Islet precursor cell (in vitro differentiated cells): ENCODE data around the gene FAXDC2.
"Not testable (repeated sequence)": the region's sequence is repeated elsewhere in the genome, so short reads cannot be mapped to it uniquely, and the experiment has no call there.

Source experiments
- DNase-seq: peaks from one replicate; pipeline ENCODE4 v3.0.0-alpha.2; 2018

Gene FAXDC2

GRCh38 chr5:154860765-154861164 is 10.4 kb upstream of the FAXDC2 start:
- DNase-seq = no peak

DNA sequence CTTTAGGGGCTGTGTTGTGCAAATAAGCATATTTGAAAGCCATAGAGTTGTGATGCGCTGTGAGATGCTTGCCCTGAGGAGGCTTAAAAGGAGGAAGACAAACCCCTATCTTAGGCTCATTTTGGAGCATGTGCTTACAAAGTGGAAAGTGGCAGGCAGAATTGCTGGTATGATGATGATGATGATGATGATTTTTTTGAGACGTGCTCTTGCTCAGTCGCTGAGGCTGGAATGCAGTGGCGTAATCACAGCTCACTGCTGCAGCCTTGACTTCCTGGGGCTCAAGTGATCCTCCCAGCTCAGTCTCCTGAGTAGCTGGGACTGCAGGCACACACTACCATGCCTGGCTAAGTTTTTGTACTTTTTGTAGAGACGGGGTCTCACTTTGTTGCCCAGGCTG is 9.7 kb upstream of the FAXDC2 start:
- DNase-seq = peak; percentile 78

DNA sequence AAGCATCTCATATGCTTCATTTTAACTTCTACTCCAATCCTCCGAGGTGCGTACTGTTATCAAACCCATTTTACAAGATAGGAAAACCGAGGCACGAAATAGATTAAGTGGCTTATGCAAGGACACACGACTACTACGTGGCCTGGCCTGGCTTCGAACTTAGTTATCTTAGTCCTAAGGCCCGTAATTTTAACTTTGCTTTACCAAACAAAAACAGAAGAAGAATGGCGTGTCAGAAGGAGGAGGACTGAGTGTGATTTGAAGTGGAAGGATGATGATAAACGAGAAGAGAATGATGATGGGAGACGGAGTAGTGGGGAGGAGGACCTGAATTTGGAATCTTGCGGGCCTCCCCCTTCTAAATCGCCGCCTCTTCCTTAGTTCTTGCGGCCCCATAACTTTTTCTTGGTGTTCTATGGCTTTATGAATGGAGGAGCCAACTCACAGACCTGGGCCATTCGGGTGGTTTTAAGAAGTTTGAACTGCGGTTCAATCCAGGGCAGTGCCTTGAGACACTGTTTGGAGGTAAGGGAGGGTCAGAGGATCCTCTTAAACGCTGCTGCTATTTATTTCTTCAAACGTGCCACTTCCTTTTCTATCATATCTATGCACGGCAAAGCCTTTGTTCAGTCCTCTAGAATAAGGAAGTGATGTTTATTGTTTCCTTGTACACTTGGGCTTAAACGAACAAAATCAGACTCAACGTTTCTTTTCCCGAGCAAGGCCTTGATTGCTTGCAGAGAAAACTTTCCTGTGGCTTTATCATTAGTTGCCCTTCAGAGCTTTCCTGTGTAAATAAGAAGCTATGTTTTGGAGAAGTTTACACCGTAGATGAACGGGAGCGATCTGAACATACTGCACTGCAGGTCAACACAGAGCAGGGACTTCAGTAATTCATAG is 8.8 kb upstream of the FAXDC2 start:
- DNase-seq = no peak

DNA sequence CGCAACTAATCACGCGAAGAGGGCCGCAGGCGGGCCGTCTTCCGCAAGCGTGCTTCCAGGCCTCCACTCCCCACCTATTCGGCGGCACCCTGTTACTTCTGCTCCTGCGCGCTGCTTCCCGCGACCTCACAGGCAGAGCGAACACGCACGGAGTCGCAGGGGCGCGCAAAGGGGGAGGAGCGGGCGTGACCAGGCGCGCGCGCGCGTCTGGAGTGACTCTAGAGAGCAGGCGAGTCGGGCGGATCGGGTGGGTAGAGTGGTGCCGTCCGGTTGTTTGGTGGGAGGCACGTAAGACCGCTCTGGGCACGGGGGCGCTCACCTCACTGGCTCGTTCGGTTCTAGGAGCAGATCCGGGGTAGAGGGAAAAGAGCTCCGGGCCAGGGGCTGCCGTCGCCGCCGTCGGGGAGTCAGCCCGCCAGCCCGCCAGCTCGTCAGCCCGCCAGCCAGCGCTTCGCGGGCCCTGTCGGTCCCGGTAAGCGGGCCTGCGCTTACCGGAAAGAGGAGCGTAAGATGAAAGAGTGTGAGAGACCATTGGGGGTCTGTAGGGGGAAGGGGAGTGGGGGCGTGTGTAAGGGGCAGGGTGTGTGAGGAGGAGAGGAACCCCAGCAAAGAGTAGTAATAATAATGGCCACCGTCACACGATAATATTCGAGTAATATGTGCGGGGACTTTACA is 8.0 kb upstream of the FAXDC2 start, which contains the start of gene CNOT8:
Gene CNOT8 (plus strand): TSS at position 331 of the 675 bp plus-strand sequence. CDS start 4,652 bp downstream, outside the sequence.
- peak; percentile 99 for DNase-seq

- peak; percentile 97 for DNase-seq
These were observed 7.3 kb upstream of the FAXDC2 start for GRCh38 chr5:154857530-154858296.

DNA sequence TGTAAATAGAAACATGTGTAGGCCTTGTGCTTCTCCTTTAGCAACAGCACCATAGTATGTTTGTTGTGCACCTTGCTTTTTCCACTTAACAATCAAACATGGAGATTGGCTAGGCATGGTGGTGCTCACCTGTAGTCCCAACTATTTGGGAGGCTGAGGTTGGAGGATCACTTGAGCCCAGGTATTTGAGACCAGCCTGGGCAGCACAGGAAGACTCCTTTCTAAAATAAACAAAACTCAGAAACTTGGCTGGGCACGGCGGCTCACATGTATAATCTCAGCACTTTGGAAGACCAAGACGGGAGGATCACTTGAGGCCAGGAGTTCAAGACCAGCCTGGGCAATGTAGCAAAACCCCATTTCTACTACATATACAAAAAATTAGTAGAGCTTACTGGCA is 948 bp upstream of the FAXDC2 start:
- peak; percentile 16 for DNase-seq

DNA sequence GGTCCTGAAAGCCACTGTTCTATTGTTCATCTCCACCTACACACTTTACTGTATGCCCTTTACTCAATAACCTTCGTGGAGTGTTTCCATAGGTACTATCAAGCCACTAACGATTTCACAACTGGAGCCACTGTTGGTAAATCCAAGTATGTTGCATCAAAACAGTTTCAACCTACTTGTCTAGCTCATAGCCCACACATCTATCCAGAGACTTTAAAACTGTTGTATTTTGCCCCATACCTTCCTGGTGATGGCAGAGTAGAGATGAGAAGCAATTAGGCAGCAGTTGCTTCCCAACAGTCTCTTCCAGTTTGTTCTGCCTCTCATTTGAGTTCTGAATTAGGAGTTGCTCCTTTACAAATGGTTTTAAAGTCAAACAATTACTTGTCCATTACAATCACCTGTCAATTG is 607 bp downstream of the FAXDC2 start:
- no peak for DNase-seq

GRCh38 chr5:154849264-154849785 is 1.1 kb downstream of the FAXDC2 start:
- no peak for DNase-seq

- no peak for DNase-seq
These were observed 5.6 kb downstream of the FAXDC2 start for GRCh38 chr5:154844809-154845208.

GRCh38 chr5:154842689-154843530 is 7.5 kb downstream of the FAXDC2 start:
- DNase-seq = no peak

GRCh38 chr5:154841273-154841661 is 9.1 kb downstream of the FAXDC2 start:
- no peak for DNase-seq

DNA sequence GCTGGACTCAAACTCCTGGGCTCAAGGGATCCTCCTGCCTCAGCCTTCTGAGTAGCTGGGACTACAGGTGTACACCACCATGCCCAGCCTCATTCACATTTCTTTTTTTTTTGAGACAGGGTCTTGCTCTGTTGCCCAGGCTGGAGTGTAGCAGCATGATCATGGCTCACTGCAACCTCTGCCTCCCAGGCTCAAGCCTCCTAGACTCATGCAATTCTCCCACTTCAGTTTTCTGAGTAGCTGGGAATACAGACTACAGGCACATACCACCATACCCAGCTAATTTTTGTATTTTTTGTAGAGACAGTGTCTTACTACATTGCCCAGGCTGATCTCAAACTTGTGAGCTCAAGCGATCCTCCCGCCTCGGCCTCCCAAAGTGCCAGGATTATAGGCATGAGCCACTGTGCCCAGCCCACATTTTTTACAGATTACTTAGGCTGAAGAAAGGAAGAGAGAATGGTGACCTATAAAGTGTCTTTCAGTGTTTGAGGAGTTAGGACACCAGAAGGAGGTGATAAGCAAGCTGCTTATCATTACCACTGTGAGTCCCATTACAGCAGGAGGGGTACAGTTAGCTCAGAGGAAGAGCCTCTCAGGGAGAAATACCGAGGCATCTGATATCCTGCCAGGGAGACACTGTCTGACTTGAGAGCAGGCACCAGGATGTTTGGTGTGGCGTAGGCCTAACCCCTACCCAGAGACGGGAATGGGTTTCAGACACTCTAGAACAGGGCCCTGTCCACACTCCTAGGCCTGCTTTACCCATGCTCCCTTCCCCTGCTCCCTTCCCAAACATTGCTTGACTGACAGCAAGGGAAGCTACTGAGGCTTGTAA is 9.7 kb downstream of the FAXDC2 start:
- DNase-seq = peak; percentile 64

DNA sequence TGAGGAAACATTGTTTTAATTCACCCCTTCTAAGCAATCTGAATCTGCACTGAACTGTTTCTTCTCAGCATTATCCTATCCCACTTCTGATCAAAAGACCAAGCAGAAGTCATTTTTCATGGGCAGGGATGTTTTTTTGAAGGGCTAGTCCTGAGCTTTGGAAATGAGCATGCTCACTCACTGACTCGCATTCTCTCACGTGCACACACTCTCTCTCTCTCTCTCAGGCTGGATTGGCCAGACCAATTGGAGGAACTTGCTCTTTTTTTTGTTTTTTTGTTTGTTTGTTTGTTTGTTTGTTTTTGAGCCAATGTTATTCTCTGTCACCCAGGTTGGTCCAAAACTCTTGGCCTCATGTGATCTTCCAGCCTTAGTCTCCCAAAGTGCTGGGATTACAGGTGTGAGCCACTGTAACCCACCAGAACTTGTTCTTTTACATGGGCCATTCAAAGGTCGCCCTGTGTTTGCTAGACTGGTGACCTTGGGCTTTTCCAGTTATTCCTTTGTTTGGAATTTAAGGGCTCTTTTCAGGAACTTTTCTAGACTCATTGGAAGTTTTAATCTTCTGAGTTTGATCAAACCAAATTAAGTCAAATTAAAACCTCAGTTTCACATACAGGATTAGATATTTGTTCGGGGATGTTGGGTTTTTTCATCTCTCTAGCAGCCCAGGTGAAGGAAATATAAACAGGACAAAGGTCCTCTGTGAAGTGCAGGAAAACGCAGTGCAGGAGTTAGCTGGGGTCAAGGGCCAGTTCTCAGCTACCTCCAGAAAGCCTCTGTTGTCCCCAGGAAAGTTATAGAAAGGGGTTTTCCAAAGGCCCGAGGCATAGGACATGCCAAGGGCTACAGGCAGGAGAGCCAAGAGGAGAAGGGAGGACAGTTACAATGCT is 13.1 kb downstream of the FAXDC2 start:
- DNase-seq = no peak

- no peak for DNase-seq
These were observed 14.2 kb downstream of the FAXDC2 start for GRCh38 chr5:154836225-154836624.

- not testable (repeated sequence) for DNase-seq
These were observed 14.7 kb downstream of the FAXDC2 start for GRCh38 chr5:154835701-154836052.

- no peak for DNase-seq
These were observed 16.4 kb downstream of the FAXDC2 start for GRCh38 chr5:154834053-154834452.

GRCh38 chr5:154832804-154833203 is 17.6 kb downstream of the FAXDC2 start:
- DNase-seq = not testable (repeated sequence)

DNA sequence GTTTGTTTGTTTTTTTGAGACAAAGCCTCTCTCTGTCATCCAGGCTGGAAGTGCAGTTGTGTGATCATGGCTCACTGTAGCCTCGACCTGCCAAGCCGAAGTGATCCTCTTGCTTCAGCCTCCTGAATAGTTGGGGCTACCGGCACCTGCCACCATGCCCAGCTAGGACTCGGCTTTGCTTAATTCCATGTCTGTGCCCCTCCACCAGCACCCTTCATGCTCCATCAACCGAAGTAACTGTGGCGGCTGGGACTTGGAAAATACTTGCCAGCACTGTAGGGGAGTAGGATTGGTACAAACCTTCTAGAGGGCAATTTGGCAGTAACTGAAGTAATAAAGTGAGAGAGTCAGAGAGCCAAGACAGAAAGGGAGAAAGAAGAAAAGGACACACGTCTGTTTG is 19.0 kb downstream of the FAXDC2 start:
- DNase-seq = no peak

GRCh38 chr5:154830596-154830995 is 19.8 kb downstream of the FAXDC2 start:
- no peak for DNase-seq

DNA sequence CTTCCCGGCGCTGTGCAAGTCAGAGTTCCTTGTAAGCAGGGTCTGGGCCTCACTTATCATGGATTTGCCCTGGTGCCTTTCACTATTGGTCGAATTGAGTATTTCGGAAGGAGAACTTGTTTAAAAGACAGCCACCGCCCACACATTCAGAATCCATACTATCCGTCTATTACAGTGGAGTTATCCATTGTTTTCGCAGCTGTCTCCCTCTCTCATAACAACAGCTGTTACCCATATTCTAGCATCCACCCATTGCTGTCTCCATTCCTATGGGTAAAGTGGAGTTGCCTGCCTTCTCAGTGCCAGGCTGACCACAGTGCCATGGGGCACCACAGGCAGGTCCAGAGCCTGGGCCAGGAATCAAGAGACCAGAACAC is 20.2 kb downstream of the FAXDC2 start:
- DNase-seq = no peak
